OCI-LY7 (cell line): ENCODE data around the gene SLC43A2.

ENCODE experiments used
- CTCF ChIP-seq: fragments of 200-600 bp; sonication (generic); conservative IDR thresholded peaks from 2 replicates; pipeline ENCODE4 v1.5.1; 2014; ENCODE audit warnings: mild to moderate bottlenecking, antibody characterized with exemption, low read length, moderate library complexity, mixed read lengths
- EZH2phosphoT487 ChIP-seq: fragments of 200-600 bp; sonication (generic); IDR thresholded peaks from 2 replicates; pipeline ENCODE4 v1.6.1; 2018; ENCODE audit warnings: low read depth, borderline replicate concordance, mild to moderate bottlenecking, mixed run types, antibody characterized with exemption, low read length, moderate library complexity, mixed read lengths

- TF ChIP-seq CTCF (no peak), EZH2phosphoT487 (no peak)
Measured at GRCh38 chr17:1554751-1555540, 73.7 kb downstream of the SLC43A2 start.
